ENCODE data around the gene FOSB. TPM values are rescaled to one million over a fixed set of nuclear protein-coding genes. Genes with fewer than 3 reads are reported as not detected.

The FOSB gene
- total RNA-seq, 1 experiment from 2014 or later: 1.7 TPM

DNA sequence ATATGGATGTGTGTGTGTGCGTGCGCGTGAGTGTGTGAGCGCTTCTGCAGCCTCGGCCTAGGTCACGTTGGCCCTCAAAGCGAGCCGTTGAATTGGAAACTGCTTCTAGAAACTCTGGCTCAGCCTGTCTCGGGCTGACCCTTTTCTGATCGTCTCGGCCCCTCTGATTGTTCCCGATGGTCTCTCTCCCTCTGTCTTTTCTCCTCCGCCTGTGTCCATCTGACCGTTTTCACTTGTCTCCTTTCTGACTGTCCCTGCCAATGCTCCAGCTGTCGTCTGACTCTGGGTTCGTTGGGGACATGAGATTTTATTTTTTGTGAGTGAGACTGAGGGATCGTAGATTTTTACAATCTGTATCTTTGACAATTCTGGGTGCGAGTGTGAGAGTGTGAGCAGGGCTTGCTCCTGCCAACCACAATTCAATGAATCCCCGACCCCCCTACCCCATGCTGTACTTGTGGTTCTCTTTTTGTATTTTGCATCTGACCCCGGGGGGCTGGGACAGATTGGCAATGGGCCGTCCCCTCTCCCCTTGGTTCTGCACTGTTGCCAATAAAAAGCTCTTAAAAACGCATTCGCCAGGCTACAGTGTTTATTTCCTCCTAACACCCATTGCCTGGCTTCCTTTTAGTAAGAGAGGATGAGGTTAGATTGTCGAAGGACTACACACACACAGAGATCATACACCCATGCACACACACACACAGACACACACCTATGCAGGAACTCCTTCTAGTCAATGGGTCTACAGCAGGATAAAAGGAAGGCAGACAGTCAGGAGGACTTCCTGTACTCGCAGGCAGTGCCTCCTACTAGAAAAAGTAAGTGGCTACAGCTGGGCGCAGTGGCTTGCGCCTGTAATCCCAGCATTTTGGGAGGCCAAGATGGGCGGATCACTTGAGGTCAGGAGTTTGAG is 7.1 kb downstream of the FOSB start:
- Histone ChIP-seq H3K14ac (ENCODE audit: insufficient read depth, low read length) (no peak overlapping the region), H2BK5ac (ENCODE audit: insufficient read length, low read length) (no peak overlapping the region), H2BK20ac (ENCODE audit: low read depth, low read length, poor library complexity, severe bottlenecking) (no peak overlapping the region), H3K27me3 (ENCODE audit: insufficient read depth, low read length) (no peaks in the 10 kb centered on the region), H3K79me1 (ENCODE audit: insufficient read depth, low read depth, low read length, poor library complexity, severe bottlenecking) (no peaks in the 10 kb centered on the region), H4K8ac (replicated peaks; ENCODE audit: insufficient read length, low read depth, low read length) (no peak overlapping the region), H2BK12ac (ENCODE audit: insufficient read length, low read depth, low read length) (no peak overlapping the region), H3K9me3 (ENCODE audit: control insufficient read depth, low read depth, low read length) (no peaks in the 10 kb centered on the region), H3K23ac (ENCODE audit: insufficient read length, low read depth, low read length) (no peak overlapping the region), H3K56ac (ENCODE audit: insufficient read length, low read depth, low read length) (no peak overlapping the region), H3K4me1 (ENCODE audit: insufficient read depth, low read length) (no peaks in the 10 kb centered on the region), H3K4ac (ENCODE audit: low read depth, low read length) (no peak overlapping the region), H3K18ac (ENCODE audit: insufficient read length, low read depth, low read length) (no peak overlapping the region), H3K79me2 (ENCODE audit: insufficient read depth, low read length) (no peaks in the 10 kb centered on the region), H3T11ph (ENCODE audit: low read length) (no peak overlapping the region), H2AK5ac (ENCODE audit: insufficient read length, low read length) (no peak overlapping the region), H2BK15ac (ENCODE audit: low read depth, low read length) (no peak overlapping the region), H2AFZ (ENCODE audit: low read length) (no peak overlapping the region), H4K5ac (ENCODE audit: insufficient read length, low read depth, low read length) (no peak overlapping the region), H2BK120ac (ENCODE audit: low read depth, low read length, poor library complexity, severe bottlenecking) (no peak overlapping the region), H4K20me1 (ENCODE audit: control insufficient read depth, insufficient read depth, insufficient read length) (no peaks in the 10 kb centered on the region), H3K9ac (ENCODE audit: extremely low read depth, insufficient read length, low read length) (no peak overlapping the region), H3K27ac (ENCODE audit: insufficient read length, low read depth, low read length) (no peak overlapping the region), H3K23me2 (ENCODE audit: insufficient read length, low read depth, low read length, poor library complexity, severe bottlenecking) (peaks cover 4% of the 10 kb centered on the region), H4K91ac (ENCODE audit: insufficient read length, low read depth, low read length) (no peak overlapping the region), H3K4me2 (ENCODE audit: insufficient read depth, insufficient read length, low read length) (no peak overlapping the region)
- no peak overlapping the region; a peak in 1 of 7 replicates for H3K27ac Mint-ChIP-seq
- WGBS (ENCODE audit: extremely low coverage, insufficient read length, low lambda C conversion rate): no CpG with 5 or more reads among the region's 28 CpGs
- peaks cover 28 to 53% of the 10 kb centered on the region in 2 experiments for H3K4me1 Mint-ChIP-seq
- H3K9me3 Mint-ChIP-seq: no peaks in the 10 kb centered on the region
- DNase-seq: no peak
- H3K27me3 Mint-ChIP-seq (ENCODE audit: low read depth): peaks cover 11% of the 10 kb centered on the region
- H3K4me3 Mint-ChIP-seq: no peak overlapping the region
- H3K36me3 Mint-ChIP-seq (ENCODE audit: insufficient read depth in 1 of 3, low read depth in 3 of 3): peaks cover 0 to 11% (median 0%) of the 10 kb centered on the region in 3 experiments; a peak in 1 of 7 replicates
- TF ChIP-seq, protein P1, sequence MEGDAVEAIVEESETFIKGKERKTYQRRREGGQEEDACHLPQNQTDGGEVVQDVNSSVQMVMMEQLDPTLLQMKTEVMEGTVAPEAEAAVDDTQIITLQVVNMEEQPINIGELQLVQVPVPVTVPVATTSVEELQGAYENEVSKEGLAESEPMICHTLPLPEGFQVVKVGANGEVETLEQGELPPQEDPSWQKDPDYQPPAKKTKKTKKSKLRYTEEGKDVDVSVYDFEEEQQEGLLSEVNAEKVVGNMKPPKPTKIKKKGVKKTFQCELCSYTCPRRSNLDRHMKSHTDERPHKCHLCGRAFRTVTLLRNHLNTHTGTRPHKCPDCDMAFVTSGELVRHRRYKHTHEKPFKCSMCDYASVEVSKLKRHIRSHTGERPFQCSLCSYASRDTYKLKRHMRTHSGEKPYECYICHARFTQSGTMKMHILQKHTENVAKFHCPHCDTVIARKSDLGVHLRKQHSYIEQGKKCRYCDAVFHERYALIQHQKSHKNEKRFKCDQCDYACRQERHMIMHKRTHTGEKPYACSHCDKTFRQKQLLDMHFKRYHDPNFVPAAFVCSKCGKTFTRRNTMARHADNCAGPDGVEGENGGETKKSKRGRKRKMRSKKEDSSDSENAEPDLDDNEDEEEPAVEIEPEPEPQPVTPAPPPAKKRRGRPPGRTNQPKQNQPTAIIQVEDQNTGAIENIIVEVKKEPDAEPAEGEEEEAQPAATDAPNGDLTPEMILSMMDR (conservative IDR thresholded peaks at IDR 0.05): no peak

All from H9 (cell line).